Liver (tissue), 9 donors: ENCODE data around the gene CHRNE. TPM values are rescaled to one million over a fixed set of nuclear protein-coding genes. Genes with fewer than 3 reads are reported as not detected.
A peak's percentile ranks its signal among the peaks of the same experiment; 100 is the strongest.
"Not testable (repeated sequence)": the region's sequence is repeated elsewhere in the genome, so short reads cannot be mapped to it uniquely, and the experiment has no call there.

Source experiments
- DNase-seq: peaks from one replicate; pipeline ENCODE4 v3.0.0-alpha.2; 2017; ENCODE audit warnings: low spot score
- H3K27ac ChIP-seq, 2 donors: one replicate each; pipeline ENCODE4 v1.7.0; 2013; ENCODE audit warnings: inconsistent platforms in 2 of 2, low read length in 2 of 2, control low read depth in 1 of 2, low read depth in 1 of 2, mild to moderate bottlenecking in 1 of 2
- H3K27me3 ChIP-seq, 4 donors: one replicate each; pipeline versions ENCODE4 v1.6.1 to v1.7.0; 2013; ENCODE audit warnings: low read length in 3 of 4, inconsistent platforms in 1 of 4, mild to moderate bottlenecking in 1 of 4, moderate library complexity in 1 of 4; ENCODE audit not compliant: control insufficient read depth in 4 of 4, insufficient read depth in 4 of 4
- H3K36me3 ChIP-seq, 4 donors: one replicate each; pipeline versions ENCODE4 v1.6.1 to v1.7.0; 2013; ENCODE audit warnings: low read length in 3 of 4, mild to moderate bottlenecking in 3 of 4, low read depth in 1 of 4, moderate library complexity in 1 of 4; ENCODE audit not compliant: control insufficient read depth in 4 of 4, insufficient read depth in 3 of 4
- H3K4me1 ChIP-seq, 4 donors: one replicate each; pipeline versions ENCODE4 v1.6.1 to v1.7.0; 2013; ENCODE audit warnings: low read length in 3 of 4, mild to moderate bottlenecking in 3 of 4, moderate library complexity in 1 of 4; ENCODE audit not compliant: control insufficient read depth in 4 of 4, insufficient read depth in 4 of 4
- H3K4me3 ChIP-seq, 3 donors: one replicate each; pipeline versions ENCODE4 v1.6.1 to v1.7.0; 2013; ENCODE audit warnings: low read length in 3 of 3, control low read depth in 1 of 3, low read depth in 1 of 3, mild to moderate bottlenecking in 1 of 3
- H3K9ac ChIP-seq, 2 donors: one replicate each; pipeline ENCODE4 v1.7.0; 2013; ENCODE audit warnings: low read length in 2 of 2, mild to moderate bottlenecking in 2 of 2, moderate library complexity in 2 of 2, control low read depth in 1 of 2, low read depth in 1 of 2
- H3K9me3 ChIP-seq, 4 donors: one replicate each; pipeline versions ENCODE4 v1.6.1 to v1.7.0; 2013; ENCODE audit warnings: low read length in 3 of 4; ENCODE audit not compliant: control insufficient read depth in 4 of 4
- EGR1 ChIP-seq, 2 donors: IDR thresholded peaks; 2 replicates each; pipeline ENCODE4 v1.6.1; 2016 to 2018; ENCODE audit warnings: antibody characterized with exemption in 2 of 2, low read depth in 2 of 2
- FOXA1 ChIP-seq: IDR thresholded peaks from 2 replicates; pipeline ENCODE4 v1.6.1; 2016; ENCODE audit warnings: antibody characterized with exemption
- FOXA2 ChIP-seq: IDR thresholded peaks from 2 replicates; pipeline ENCODE4 v1.6.1; 2016; ENCODE audit warnings: antibody characterized with exemption
- GABPA ChIP-seq, 2 donors: IDR thresholded peaks in 1 of 2; conservative IDR thresholded peaks in 1 of 2; 2 replicates each; pipeline ENCODE4 v1.6.1; 2016; ENCODE audit warnings: antibody characterized with exemption in 2 of 2, mild to moderate bottlenecking in 1 of 2, moderate library complexity in 1 of 2
- HNF4A ChIP-seq, 2 donors: conservative IDR thresholded peaks; 2 replicates each; pipeline ENCODE4 v1.6.1; 2016; ENCODE audit warnings: antibody characterized with exemption in 2 of 2, mild to moderate bottlenecking in 2 of 2
- HNF4G ChIP-seq: IDR thresholded peaks from 2 replicates; pipeline ENCODE4 v1.6.1; 2016; ENCODE audit warnings: antibody characterized with exemption
- JUND ChIP-seq, 2 donors: IDR thresholded peaks; 2 replicates each; pipeline ENCODE4 v1.6.1; 2016; ENCODE audit warnings: antibody characterized with exemption in 2 of 2
- NR2F2 ChIP-seq: IDR thresholded peaks from 2 replicates; pipeline ENCODE4 v1.6.1; 2016; ENCODE audit warnings: antibody characterized with exemption
- RAD21 ChIP-seq, 2 donors: IDR thresholded peaks; 2 replicates each; pipeline ENCODE4 v1.6.1; 2016; ENCODE audit warnings: antibody characterized with exemption in 2 of 2, mild to moderate bottlenecking in 2 of 2
- RXRA ChIP-seq, 2 donors: IDR thresholded peaks; 2 replicates each; pipeline ENCODE4 v1.6.1; 2017 to 2018; ENCODE audit warnings: antibody characterized with exemption in 2 of 2, mild to moderate bottlenecking in 1 of 2
- SP1 ChIP-seq: IDR thresholded peaks from 2 replicates; pipeline ENCODE4 v1.6.1; 2018; ENCODE audit warnings: antibody characterized with exemption, mild to moderate bottlenecking
- YY1 ChIP-seq: IDR thresholded peaks from 2 replicates; pipeline ENCODE4 v1.6.1; 2016; ENCODE audit warnings: antibody characterized with exemption, mild to moderate bottlenecking
- WGBS: extraction: QIAGEN DNeasy Blood & Tissue Kit; methylation state at CpG from one replicate; pipeline ENCODE4 v1.1.7; 2013; 5-methylcytosine and 5-hydroxymethylcytosine counted together
- polyA plus RNA-seq, 2 donors: library from polyadenylated mRNA; stranded (reverse) in 1 of 2; unstranded in 1 of 2; fragments of 200-250 nt in 1 of 2; fragments of >200 nt in 1 of 2; fragmentation: Nextera tagmentation in 1 of 2; extraction: Ambion mirVana in 1 of 2; gene quantifications; one replicate each; pipeline versions ENCODE4 v1.2.1 to v1.2.3, GENCODE V29; 2013 to 2015
- total RNA-seq, 2 donors: library from RNA; depleted of rRNA; stranded (reverse); fragments of >200 nt; gene quantifications; one replicate each; pipeline ENCODE4 v1.2.3, GENCODE V29; 2014
- TF ChIP-seq, protein P1 (sequence below): IDR thresholded peaks from 2 replicates; pipeline ENCODE4 v1.6.1; 2016; ENCODE audit warnings: antibody characterized with exemption
- TF ChIP-seq, protein P2 (sequence below): fragments of 150-350 bp; IDR thresholded peaks from 2 replicates; pipeline ENCODE4 v1.5.1; 2017; ENCODE audit warnings: improper control_type of control experiment, low read depth, low read length; ENCODE audit not compliant: missing input control
- TF ChIP-seq, protein P3 (sequence below): IDR thresholded peaks from 2 replicates; pipeline ENCODE4 v1.6.1; 2016; ENCODE audit warnings: antibody characterized with exemption
- TF ChIP-seq, protein P4 (sequence below): IDR thresholded peaks from 2 replicates; pipeline ENCODE4 v1.6.1; 2016; ENCODE audit warnings: antibody characterized with exemption
- TF ChIP-seq, protein P5 (sequence below): IDR thresholded peaks from 2 replicates; pipeline ENCODE4 v1.6.1; 2016; ENCODE audit warnings: antibody characterized with exemption, mild to moderate bottlenecking
- donor health status: healthy.
- donor health status: healthy.
- donor health status: healthy.
- donor health status: healthy.
- donor health status: healthy.

CHRNE gene
- total and polyA plus RNA-seq, 4 donors = 0.19 to 3.1 (median 0.65) TPM

DNA sequence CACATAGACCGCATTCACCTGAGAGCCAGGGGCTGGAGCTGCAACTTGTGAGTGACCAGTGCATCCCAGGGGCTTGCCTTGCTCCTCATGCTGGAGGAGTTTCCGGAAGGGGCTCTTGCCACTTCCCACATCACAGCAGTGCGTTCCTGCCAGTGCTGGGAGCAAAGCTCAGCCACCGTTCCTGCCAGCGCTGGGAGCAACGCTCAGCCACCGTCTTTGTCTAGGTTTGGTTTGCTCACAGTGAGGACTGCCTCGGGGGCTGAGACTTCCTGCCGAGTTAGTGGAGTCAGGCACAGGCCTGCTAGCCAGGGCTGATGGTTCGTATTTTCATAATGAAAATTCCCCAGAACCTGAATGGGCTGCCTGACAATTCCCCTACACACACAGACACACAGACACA, 5.4 kb upstream of the CHRNE start:
- Histone ChIP-seq H3K4me3 (no peak overlapping the region), H3K27me3 (no peaks in the 10 kb centered on the region), H3K27ac (peak overlapping the region; percentile 35 to 39), H3K36me3 (no peaks in the 10 kb centered on the region), H3K4me1 (peaks cover 5 to 24% (median 16%) of the 10 kb centered on the region in 4 donors), H3K9me3 (no peaks in the 10 kb centered on the region), H3K9ac (peak overlapping the region in 1 of 2 donors; percentile 15)
- WGBS = 32% methylated on average over 10 of the region's 10 CpGs
- TF ChIP-seq, protein P1, sequence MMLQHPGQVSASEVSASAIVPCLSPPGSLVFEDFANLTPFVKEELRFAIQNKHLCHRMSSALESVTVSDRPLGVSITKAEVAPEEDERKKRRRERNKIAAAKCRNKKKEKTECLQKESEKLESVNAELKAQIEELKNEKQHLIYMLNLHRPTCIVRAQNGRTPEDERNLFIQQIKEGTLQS = no peak
- TF ChIP-seq HNF4A (conservative IDR thresholded peaks at IDR 0.05) (peak; percentile 27 to 68), SP1 (peak; percentile 45), FOXA1 (no peak), EGR1 (IDR thresholded peaks at IDR 0.05; ENCODE audit: low read depth in 2 of 2) (no peak), RAD21 (IDR thresholded peaks at IDR 0.05) (no peak), GABPA (IDR thresholded peaks at IDR 0.05 in 1 of 2, conservative IDR thresholded peaks at IDR 0.05 in 1 of 2) (peak in 1 of 2 donors; percentile 23), NR2F2 (no peak)
- TF ChIP-seq, protein P2, sequence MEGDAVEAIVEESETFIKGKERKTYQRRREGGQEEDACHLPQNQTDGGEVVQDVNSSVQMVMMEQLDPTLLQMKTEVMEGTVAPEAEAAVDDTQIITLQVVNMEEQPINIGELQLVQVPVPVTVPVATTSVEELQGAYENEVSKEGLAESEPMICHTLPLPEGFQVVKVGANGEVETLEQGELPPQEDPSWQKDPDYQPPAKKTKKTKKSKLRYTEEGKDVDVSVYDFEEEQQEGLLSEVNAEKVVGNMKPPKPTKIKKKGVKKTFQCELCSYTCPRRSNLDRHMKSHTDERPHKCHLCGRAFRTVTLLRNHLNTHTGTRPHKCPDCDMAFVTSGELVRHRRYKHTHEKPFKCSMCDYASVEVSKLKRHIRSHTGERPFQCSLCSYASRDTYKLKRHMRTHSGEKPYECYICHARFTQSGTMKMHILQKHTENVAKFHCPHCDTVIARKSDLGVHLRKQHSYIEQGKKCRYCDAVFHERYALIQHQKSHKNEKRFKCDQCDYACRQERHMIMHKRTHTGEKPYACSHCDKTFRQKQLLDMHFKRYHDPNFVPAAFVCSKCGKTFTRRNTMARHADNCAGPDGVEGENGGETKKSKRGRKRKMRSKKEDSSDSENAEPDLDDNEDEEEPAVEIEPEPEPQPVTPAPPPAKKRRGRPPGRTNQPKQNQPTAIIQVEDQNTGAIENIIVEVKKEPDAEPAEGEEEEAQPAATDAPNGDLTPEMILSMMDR = no peak
- DNase-seq = no peak

DNA sequence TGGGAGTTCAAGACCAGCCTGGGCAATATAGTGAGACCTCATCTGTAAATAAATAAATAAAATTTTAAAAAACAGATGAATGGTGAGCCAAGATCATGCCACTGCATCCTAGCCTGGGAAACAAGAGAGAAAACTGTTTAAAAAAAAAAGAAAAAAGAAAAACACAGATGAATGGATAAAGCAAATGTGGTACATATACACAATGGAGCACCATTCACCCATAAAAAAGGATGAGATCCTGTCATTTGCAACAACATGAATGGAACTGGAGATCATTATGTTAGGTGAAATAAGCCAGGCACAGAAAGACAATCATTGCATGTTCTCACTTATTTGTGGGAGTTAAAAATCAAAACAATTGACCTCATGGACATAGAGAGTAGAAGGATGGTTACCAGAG, 3.7 kb upstream of the CHRNE start:
- H3K4me1 ChIP-seq = peaks cover 5 to 26% (median 17%) of the 10 kb centered on the region in 4 donors
- not testable (repeated sequence) for H3K27ac ChIP-seq, H3K27me3 ChIP-seq, DNase-seq, H3K36me3 ChIP-seq, H3K9ac ChIP-seq, H3K4me3 ChIP-seq, H3K9me3 ChIP-seq

DNA sequence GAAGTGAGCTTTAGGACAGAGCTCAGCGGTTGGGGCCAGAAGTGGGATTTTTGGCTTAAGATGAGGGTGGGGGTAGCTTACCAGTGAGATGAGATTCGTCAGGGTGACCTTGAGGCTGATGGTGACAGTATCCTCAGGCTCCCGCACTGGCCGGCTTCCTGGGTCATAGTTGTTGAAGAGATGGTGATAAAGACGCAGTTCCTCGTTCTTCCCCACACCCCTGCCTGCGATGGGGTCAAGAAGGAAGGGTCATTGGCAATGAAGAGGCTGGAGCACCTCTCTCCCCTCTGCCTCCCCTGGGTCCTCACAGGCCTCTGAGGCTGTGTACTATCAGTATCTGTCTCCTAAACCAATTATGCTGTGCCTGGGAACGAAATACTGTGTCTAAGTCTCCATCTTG, 358 bp downstream of the CHRNE start:
- Histone ChIP-seq H3K9me3 (no peaks in the 10 kb centered on the region), H3K27me3 (no peaks in the 10 kb centered on the region), H3K27ac (peak overlapping the region in 1 of 2 donors; percentile 36), H3K4me3 (no peak overlapping the region), H3K4me1 (peaks cover 5 to 33% (median 21%) of the 10 kb centered on the region in 4 donors), H3K9ac (no peak overlapping the region), H3K36me3 (no peaks in the 10 kb centered on the region)
- 66% methylated on average over 8 of the region's 8 CpGs for WGBS
- no peak for DNase-seq
- TF ChIP-seq YY1 = no peak
- no peak for TF ChIP-seq RXRA (IDR thresholded peaks at IDR 0.05)
- no peak for TF ChIP-seq FOXA2
- TF ChIP-seq, protein P3, sequence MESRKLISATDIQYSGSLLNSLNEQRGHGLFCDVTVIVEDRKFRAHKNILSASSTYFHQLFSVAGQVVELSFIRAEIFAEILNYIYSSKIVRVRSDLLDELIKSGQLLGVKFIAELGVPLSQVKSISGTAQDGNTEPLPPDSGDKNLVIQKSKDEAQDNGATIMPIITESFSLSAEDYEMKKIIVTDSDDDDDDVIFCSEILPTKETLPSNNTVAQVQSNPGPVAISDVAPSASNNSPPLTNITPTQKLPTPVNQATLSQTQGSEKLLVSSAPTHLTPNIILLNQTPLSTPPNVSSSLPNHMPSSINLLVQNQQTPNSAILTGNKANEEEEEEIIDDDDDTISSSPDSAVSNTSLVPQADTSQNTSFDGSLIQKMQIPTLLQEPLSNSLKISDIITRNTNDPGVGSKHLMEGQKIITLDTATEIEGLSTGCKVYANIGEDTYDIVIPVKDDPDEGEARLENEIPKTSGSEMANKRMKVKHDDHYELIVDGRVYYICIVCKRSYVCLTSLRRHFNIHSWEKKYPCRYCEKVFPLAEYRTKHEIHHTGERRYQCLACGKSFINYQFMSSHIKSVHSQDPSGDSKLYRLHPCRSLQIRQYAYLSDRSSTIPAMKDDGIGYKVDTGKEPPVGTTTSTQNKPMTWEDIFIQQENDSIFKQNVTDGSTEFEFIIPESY = no peak
- no peak for TF ChIP-seq JUND (IDR thresholded peaks at IDR 0.05)
- no peak for TF ChIP-seq EGR1 (IDR thresholded peaks at IDR 0.05; ENCODE audit: low read depth in 2 of 2)
- no peak for TF ChIP-seq HNF4A (conservative IDR thresholded peaks at IDR 0.05)
- TF ChIP-seq NR2F2 = no peak
- no peak for TF ChIP-seq GABPA (IDR thresholded peaks at IDR 0.05 in 1 of 2, conservative IDR thresholded peaks at IDR 0.05 in 1 of 2)
- TF ChIP-seq, protein P4, sequence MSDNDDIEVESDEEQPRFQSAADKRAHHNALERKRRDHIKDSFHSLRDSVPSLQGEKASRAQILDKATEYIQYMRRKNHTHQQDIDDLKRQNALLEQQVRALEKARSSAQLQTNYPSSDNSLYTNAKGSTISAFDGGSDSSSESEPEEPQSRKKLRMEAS = no peak
- TF ChIP-seq RAD21 (IDR thresholded peaks at IDR 0.05) = no peak
- TF ChIP-seq, protein P5, sequence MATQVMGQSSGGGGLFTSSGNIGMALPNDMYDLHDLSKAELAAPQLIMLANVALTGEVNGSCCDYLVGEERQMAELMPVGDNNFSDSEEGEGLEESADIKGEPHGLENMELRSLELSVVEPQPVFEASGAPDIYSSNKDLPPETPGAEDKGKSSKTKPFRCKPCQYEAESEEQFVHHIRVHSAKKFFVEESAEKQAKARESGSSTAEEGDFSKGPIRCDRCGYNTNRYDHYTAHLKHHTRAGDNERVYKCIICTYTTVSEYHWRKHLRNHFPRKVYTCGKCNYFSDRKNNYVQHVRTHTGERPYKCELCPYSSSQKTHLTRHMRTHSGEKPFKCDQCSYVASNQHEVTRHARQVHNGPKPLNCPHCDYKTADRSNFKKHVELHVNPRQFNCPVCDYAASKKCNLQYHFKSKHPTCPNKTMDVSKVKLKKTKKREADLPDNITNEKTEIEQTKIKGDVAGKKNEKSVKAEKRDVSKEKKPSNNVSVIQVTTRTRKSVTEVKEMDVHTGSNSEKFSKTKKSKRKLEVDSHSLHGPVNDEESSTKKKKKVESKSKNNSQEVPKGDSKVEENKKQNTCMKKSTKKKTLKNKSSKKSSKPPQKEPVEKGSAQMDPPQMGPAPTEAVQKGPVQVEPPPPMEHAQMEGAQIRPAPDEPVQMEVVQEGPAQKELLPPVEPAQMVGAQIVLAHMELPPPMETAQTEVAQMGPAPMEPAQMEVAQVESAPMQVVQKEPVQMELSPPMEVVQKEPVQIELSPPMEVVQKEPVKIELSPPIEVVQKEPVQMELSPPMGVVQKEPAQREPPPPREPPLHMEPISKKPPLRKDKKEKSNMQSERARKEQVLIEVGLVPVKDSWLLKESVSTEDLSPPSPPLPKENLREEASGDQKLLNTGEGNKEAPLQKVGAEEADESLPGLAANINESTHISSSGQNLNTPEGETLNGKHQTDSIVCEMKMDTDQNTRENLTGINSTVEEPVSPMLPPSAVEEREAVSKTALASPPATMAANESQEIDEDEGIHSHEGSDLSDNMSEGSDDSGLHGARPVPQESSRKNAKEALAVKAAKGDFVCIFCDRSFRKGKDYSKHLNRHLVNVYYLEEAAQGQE = no peak
- no peak for TF ChIP-seq HNF4G
